ENCODE results near the gene NFATC1.

NFATC1 gene

DNA sequence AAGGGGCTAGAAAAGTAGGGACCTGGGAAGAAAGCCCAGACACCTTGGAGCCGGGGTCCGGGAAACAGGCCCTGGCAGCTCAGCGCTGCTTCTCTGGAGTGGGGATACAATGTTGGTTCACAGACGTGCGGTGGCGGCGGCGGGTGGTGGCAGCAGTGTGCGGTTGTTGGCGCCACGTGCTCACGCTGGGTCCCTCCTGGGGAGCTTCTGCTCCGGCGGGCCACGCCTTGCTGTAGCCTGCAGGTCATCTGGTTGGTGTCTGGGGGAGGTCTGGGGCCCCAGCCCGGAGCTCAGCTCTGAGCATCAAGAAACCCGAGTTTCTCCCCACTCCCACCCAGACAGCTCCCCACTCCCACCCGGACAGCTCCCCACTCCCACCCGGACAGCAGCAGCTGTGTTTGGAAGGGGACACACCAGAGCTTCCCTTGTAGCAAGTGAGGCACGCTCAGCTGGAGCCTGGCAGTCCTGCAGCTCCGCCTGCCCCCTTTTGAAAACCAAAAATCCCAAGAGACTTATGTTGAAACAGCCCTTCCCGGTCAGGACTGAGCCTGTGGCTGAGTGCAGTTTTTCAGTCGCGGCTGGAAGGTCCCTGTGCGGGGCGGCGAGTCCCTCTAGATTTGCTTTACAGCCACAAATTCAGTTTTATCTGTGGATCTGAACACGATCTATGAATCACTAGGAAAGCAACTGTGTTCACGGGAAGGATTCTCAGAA, 46.9 kb downstream of the NFATC1 start:
- peak; percentile 79 for DNase-seq

DNA sequence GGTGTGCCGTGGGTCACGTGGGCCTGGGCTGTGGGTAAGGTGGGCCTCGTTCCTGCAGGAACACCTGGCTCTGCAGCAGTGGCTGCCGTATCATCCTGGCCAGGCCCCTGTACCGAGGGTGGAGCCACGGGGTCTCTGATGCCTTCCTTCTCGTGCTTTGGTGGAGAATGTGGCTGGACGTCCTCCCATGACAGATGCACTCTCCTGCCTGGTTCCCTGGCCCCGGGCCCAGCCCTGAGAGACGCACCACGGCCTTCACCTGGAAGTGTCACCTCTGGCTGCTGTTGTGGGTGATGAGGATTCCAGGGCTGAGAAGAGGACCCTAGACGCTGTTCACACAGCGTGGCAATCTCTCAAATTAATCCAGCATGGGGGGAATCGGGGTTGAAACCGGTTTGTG, 49.5 kb downstream of the NFATC1 start:
- no peak for DNase-seq

DNA sequence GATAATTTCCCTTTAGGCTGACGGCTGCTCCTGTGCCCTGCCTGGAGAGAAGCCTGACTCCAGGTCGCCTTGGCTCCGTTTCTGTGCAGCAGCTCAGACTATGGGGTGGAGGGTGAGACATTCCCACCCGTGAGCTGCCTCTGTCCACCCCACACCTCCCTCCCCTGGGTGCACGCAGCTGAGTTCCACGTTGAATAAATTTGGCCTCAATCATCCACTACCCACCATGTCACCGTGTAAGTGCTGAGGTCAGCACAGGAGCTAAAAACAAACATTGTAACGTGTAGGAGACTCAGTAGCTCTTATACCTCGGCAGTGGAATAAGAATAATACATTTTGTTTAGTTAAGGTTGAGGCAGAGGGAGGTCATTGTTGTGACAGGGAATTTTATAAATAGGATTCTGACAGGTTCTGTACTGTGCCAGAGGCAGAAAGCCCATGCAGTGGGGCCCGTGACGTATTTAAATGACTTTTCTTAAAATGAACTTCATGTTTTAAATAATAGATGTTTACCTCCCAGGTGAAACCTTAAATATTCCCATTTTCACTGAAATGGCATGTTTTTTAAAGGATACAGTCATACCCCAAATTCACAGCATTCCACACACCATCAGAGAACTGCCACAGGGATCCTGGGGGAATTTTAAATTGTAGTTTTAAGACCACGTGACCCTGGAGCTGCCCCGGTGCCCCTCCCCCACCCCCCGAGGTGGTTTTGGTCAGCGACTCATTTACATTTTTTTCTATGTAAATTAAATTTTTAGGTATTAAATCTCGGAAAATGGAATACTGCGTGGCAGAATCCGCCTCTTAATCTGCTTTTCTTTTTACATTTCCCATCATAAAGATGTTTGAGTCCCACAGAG, 50.2 kb downstream of the NFATC1 start:
- peak; percentile 84 for DNase-seq

DNA sequence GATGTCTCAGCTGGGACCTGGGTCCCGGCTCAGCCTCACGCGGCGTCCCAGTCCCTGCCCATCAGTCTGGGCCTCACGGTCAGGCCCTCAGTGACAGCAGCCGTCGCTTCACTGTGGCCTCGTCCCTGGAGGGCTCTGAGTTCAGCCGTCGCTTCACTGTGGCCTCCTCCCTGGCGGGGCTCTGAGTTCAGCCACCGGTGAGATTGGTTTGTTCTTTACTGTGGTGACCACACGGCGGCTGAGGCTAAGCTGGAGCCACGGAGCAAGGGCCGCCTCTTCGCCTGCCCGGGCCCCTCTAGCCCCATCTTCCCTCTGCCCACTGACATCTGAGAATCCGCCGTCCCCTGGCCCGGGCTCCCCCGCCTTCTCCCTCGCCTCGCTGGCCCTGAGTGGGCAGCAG, 51.2 kb downstream of the NFATC1 start:
- DNase-seq, result no peak

DNA sequence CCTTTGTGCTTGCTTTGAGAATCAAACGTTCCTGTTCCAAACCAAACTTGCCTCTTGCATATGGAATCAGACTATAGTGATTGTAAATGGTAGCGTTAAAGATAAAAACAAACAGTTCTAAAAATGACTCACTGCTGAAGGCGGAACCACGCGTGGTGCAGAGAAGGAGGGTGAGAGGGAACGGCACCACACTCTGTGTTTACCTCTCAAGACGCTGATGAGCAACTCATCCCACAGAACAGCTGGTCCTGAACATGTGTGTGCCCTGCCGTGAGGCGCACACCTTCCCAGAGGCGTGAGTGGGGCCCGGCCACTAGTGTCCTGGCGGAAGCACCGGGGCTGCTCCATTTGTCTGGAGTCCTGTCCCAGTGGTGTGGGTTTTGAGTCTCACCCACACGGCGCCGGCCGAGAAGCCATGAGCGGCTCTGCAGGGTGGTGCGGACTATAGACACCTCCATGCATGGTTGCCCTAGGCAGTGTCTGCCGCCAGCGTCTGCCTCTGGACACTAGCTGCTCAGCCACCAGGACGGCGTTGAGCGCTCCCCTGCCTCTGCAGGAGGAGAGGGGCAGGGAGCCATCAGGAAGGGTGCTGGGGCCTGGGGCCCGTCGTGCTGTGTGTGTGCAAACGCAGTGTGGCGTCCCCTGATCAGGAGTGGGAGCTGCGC, 52.1 kb downstream of the NFATC1 start:
- DNase-seq, result peak; percentile 29

DNA sequence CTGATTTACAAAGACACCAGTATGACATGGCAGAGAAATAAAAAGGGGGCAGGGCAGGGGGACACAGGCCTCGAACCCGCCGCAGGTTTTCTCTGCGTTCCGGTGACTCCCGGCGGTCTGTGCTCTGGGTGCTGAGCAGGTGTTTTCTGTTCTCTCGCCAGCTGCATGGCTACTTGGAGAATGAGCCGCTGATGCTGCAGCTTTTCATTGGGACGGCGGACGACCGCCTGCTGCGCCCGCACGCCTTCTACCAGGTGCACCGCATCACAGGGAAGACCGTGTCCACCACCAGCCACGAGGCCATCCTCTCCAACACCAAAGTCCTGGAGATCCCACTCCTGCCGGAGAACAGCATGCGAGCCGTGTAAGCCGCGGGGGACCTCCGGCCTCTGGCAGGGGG, 52.9 kb downstream of the NFATC1 start:
- DNase-seq, result no peak

DNA sequence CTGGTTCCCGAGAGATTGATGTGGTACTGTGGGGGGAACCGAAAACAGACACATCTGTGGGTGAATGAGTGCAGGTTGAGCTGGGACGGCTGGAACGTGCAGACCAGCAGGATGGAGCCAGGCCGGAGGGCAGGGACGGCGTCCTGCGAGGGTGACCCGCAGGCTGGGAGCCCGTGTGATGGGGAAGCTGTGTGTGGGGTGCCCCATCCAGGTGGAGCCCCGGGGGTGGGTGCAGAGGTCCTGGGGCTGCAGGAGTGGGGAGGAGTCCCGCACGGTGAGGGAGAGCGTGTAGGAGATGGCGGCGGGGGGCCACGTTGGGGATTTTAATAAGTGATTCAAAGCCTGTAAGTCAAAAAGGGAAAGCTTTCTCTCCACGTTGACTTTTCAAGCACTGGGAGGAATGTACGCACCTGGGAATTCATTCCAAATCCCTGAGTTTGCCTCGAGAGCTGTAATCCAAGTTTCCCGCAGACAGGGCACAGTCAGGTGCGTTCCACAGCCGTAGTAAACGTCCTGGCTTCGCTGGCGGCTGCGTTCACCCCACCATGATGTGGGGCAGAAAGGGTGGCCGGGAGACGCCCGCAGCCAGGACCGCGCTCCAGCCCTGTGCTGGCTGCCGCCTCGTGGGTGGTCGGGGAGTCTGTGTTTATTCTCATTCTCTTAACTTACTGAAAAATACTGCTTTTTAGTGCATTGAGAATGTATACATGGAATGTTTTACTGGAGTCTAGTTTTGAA, 54.0 kb downstream of the NFATC1 start:
- DNase-seq, result no peak

DNA sequence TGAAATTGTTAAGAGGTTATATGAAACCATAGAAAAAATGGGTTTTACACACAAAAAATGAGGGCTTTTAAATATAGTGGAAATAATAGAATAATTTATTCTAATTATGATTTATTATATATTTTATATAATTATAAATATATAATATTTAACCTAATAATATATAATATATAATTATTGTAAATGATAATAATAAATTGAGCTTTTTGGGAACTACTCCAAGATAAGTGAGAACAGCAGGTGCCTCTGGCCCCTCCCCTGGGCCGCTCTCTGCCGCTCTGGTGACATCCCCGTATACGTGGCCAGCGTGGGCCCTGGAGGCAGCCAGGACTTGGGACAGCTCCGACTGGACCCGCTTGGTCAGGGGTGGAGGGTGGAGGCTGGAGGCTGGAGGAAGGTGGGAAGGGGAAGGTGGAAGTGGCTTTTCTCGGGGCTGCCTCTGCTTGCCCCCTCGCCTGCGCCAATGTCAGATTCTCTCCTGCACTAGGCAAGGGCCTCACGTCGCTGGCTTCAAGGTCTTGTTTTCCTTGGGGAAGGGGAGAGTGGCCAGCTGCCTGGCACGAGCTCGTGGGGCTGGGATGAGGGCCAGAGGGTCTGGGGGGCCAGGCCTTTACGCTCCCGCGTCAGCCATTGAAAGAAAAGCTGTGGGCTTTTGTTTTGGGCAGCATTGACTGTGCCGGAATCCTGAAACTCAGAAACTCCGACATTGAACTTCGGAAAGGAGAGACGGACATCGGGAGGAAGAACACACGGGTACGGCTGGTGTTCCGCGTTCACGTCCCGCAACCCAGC, 54.8 kb downstream of the NFATC1 start:
- no peak for DNase-seq

DNA sequence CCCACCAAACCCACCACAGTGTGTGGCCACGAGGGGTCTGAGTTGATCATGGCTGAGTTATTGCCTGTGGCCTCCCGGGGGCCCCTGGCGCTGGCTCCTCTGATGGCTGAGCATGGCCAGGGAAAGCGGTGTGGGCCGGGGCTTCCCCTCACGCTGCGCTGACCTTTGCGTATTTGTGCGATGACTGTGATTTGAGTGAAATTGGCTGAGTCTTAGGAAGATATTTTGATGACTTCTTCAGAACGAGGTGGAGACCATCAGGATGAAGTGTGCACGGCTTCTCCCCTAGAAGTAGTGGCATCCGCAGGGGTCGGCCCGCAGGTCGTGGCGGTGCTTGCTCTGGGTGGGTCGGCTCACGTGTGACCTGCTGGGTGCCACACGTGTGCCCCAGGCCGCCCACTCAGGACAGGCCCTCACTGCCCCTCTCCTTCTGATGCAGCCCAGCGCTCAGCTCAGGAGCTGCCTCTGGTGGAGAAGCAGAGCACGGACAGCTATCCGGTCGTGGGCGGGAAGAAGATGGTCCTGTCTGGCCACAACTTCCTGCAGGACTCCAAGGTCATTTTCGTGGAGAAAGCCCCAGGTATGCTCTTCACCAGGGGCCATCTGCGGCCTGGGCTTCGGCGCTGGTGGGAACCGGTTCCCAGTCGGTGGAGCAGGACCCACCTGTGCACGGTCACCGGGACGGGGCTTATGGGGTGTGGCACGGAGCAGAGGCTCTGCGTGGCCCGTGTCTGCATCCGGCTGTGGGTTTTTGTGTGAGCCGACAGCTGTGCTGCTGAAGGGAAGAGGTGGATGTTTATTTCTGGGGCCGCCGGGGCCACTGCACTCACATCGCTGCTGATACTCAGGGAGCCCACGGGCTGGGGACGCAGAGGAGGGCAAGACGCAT, 55.8 kb downstream of the NFATC1 start:
- no peak for DNase-seq

DNA sequence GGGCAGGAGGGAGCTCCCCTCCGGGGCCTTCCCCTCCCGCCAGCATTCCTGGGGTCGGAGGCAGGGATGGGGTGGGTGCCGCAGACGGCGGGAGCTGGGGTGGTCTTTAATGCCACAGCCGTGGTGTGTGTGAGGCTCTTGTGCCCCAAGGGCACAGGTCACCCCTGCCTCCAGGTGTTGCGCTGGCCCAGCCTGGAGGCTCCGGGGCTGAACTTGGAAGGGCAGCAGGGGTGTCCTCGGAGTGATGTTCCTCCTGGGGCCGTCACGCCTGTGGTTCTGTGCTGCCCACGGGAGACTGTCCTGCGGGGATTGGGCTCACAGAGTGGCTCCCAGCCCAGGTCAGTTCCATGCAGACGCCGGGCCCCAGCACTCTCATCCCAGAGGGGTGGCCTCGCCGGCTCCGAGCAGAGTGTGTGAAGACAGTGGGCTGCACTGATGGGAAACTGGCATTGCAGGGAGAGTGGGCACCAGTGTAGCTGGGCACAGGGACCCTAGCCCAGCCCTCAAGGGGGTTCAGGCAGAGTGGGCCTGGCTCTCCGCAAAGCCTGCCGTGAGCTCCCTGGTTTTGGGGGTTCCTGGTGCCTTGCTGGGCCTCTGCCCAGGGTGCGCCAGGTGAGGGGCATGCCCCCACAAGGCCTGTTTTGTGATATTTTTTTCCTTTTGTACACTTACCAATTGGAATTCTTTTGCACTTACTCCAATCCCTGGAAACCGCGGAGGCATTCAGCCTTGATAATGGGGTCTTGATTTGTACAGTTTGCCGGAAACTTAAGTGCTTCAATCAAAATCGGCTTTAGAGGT, 56.7 kb downstream of the NFATC1 start:
- DNase-seq, result no peak

DNA sequence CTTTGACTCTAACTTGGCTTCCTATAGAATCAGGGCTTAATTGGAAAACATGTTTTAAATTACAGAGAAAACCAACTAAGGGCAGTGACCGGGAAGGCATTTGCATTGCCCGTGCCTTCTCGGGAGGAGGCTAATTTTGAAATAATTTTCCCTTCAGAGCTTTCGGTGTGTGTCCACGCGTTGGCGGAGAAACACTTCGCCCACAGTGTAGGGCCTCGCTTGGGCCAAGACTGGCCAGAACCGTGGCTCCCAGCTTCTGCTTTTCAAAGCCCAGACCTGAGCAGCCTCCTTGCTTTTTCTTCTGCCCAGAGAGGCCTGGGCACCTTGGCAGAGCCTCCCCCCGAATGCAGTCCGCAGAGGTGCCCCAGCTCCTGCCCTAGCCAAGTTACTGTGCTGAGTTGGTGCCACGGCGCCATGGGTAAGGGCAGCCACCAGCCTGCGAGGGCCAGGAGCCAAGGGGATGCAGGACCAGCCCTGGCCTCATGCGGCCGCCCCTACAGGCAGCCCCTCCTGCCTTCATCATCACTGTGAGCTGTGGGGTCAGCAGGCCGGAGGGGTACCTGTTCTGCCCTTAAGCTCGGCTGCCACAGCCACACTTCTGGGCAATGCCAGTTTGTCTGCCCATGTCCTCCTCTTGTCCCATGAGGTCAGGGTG, 57.4 kb downstream of the NFATC1 start:
- DNase-seq, result no peak

DNA sequence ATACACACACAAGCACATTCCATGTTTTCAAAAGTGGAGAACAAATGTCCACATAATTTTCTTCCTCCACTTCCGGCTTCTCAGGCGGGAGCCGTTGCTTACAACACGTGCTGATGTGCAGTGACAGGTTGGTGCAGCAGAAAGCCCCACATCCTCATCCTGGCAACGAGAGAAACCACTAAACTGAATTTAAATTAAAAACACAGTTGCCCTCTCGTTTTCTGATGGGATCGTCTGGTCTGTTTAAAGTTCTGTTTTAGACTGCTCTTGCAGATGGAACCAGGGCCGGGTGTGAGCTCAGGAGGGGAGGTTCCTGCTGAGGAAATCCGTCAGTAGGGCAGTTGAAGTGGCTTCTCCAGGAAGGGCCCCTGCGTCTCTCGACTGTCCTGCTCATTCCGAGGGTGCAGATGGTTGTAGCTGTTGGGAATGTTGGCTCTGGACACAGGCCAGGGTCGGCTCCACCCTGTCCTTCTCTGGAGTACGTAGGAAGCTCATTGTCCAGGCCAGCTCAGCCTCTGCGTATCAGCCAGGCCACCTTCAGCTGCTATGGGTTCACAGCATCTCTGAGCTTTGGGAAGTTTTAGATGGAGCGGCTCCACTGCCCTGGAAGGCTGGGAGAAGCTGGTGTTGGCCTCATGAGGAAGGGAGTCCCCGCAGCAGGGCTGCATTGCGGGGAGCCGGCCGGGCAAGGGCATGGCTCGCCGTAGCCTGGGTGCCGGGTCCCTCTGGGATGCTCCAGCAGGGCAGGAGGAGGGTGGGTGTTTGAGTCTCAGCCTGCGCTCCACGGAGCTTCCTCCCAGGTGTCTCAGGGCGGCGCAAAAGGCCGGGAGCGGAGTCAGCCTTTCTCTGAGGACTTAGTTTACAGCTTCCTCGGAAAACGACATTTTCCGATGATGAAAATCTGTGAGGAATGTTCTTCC, 58.3 kb downstream of the NFATC1 start:
- DNase-seq, result peak; percentile 36

DNA sequence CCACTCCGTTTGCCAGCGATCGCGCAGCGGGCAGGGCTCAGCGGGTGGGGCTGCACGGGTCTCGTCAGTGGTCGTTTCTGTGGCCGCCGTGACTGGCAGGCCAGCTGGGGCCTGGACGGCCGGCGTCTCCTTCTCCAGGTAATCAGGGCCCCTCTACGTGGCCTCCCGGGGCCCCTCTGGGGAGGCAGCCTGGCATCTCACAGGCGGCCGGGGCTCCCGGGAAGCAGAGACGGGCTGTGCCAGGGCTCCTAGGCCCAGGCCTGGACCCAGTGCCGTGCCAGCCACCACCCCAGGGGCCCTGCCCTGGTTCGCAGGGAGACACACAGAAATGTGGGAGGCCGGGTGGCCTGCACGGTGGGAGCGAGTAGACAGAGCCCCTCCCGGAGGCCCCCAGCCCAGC, 59.5 kb downstream of the NFATC1 start:
- DNase-seq, result no peak

DNA sequence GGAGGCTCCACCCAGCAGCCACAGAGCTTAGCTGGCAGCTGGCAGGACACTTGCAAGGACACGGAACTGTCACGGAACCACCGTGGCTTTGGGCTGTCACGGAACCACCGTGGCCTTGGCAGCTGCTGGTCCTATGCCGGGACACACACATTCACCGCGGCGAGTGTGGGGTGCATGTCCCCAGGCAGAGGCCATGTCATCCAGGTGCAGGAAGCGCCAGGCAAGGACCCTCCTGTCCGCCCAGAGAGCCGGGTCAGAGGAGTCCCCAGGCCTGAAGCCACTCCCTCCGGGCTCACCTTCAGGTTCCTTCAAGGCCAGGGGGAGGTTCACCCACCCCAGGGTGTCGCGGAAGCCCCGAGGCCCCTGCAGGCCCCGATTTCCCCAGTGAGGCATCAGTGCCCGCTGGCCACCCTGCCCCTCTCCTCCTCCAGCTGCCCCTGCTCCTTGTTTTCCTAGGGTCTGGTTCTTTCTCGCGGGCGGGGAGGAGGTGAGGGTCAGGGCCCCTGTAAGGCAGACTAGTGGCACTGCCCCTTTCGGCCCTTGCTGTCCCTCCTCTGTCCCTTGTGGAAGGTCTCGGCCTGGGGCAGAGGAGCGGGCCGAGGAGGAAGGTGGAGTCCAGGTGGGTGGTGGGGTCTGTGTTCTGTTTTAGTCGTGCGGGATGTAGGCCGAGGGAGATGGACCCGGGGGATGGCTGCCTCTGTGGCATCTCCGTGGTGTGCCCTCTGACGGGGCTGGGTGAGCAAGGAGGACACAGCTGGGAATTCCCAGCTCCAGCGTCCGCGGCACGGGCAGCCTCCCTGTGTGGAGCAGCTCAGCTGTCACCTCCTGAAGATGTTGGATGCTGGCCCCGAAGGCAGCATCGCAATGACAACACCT, 60.6 kb downstream of the NFATC1 start:
- DNase-seq, result no peak

DNA sequence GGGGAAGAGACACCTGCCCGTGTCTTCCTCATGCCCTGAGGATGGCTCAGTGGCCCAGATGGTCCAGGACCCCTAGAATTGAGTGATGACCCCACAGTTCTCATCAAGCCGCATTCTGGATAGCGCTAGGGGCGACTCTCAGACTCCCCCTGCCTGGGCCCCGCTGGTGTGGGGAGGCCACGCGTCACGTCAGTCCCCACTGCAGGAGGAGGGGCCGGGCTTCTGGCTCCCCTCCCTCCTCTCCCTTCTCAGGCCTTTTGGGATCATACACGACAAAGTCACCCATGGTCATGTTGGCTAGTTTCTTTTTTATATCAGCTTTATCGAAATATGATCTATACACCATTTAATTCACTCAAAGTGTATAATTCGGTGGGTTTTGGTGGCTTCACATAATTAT, 61.5 kb downstream of the NFATC1 start:
- no peak for DNase-seq

DNA sequence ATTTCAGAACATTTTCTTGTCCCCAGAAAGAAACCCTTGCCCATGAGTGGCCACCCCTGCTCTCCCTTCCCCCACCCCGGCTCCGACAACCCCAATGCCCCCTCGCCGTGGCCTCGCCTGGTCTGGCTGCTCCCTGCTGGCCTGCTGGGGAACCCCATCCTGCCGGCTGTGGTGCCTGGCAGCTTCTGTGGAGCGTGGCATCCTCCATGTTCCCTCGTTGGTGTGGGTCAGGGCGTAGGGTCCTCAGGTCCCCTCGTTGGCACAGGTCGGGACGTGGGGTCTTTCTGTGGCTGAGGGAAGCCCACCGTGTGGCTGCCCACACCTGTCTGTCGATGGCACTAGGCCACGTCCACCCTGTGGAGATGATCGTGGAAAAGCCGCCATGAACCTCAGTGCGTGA, 61.9 kb downstream of the NFATC1 start:
- no peak for DNase-seq

DNA sequence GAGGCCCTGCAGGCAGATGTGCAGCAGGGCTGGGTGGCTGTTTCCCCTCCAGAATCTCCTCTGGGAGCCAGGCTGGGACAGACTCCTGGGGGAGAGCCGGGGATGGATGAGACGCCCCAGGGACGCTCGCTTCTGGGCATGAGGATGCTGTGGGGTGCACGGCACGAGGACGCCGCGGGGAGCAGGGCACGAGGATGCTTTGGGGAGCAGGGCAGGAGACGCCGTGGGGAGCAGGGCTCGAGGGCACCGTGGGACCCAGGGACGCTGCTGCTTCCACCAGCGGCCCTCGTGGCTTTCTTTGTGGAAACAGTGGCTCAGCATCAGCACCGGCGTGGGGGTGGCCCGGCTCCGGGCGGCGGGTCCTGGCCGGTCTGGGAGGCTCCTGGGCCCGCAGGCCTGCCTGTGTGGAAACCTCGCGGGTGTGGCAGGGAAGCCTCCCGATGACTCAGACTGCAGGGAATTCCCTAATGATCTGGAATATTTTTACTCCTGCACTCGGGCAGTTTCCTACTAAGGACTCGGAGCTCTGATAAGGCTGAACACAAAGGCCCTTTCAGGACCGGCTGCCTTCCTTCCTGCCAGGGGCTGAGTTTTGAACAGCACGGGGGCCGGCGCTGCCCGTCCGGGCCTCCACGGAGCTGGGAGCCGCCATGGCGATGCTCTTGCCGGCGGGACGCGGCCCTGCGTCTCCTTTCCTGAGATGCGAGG, 62.6 kb downstream of the NFATC1 start:
- peak; percentile 81 for DNase-seq

All from fibroblast of skin of scalp (primary cell).